GM23338 (cell line): Measurements from ENCODE around the gene TTC39B. TPM values are rescaled to one million over a fixed set of nuclear protein-coding genes. Genes with fewer than 3 reads are reported as not detected.
A peak's percentile ranks its signal among the peaks of the same experiment; 100 is the strongest.

Experiments used
- ATAC-seq: fragments of 200-7000 bp; cut with Tn5 transposase; 3 replicates; pipeline ENCODE4 v1.9.1; 2020
- DNase-seq: peaks from one replicate; pipeline ENCODE4 v3.0.0-alpha.2; 2015; ENCODE audit warnings: low spot score
- H2AFZ ChIP-seq: fragments of 200-600 bp; sonication (generic); 2 replicates; pipeline ENCODE4 v1.8.0; 2016; ENCODE audit warnings: antibody characterized with exemption, mild to moderate bottlenecking, moderate library complexity
- H3F3A ChIP-seq: fragments of 200-600 bp; sonication (generic); replicated peaks from 2 replicates; pipeline ENCODE4 v1.8.0; 2017; ENCODE audit warnings: antibody characterized with exemption, mixed run types, low read depth
- H3K27ac ChIP-seq: fragments of 200-600 bp; sonication (generic); 2 replicates; pipeline ENCODE4 v1.6.1; 2016; ENCODE audit warnings: low read depth
- H3K27me3 ChIP-seq: fragments of 200-600 bp; sonication (generic); 2 replicates; pipeline ENCODE4 v1.8.0; 2016; ENCODE audit warnings: mild to moderate bottlenecking, mixed run types, moderate library complexity; ENCODE audit not compliant: insufficient read depth
- H3K36me3 ChIP-seq: fragments of 200-600 bp; sonication (generic); 2 replicates; pipeline ENCODE4 v1.8.0; 2016; ENCODE audit warnings: mild to moderate bottlenecking; ENCODE audit not compliant: insufficient read depth
- H3K4me1 ChIP-seq: fragments of 200-600 bp; sonication (generic); 2 replicates; pipeline ENCODE4 v1.8.0; 2016; ENCODE audit warnings: mild to moderate bottlenecking, moderate library complexity; ENCODE audit not compliant: insufficient read depth
- H3K4me2 ChIP-seq: fragments of 200-600 bp; sonication (generic); 2 replicates; pipeline ENCODE4 v1.7.1; 2017; ENCODE audit warnings: mixed run types
- H3K4me3 ChIP-seq: fragments of 200-600 bp; sonication (generic); 2 replicates; pipeline ENCODE4 v1.6.1; 2016; ENCODE audit warnings: mixed run types
- H3K79me2 ChIP-seq: fragments of 200-600 bp; sonication (generic); replicated peaks from 2 replicates; pipeline ENCODE4 v1.8.0; 2017; ENCODE audit warnings: mild to moderate bottlenecking; ENCODE audit not compliant: insufficient read depth
- H3K9me2 ChIP-seq: fragments of 200-600 bp; sonication (generic); 2 replicates; pipeline ENCODE4 v1.8.0; 2017; ENCODE audit not compliant: insufficient read depth
- H4K20me1 ChIP-seq: fragments of 200-600 bp; sonication (generic); replicated peaks from 2 replicates; pipeline ENCODE4 v1.8.0; 2017; ENCODE audit warnings: mild to moderate bottlenecking; ENCODE audit not compliant: insufficient read depth
- H3K27ac Mint-ChIP-seq: 2 replicates; pipeline ENCODE4 v1.8.0; 2020; ENCODE audit warnings: inconsistent platforms, mild to moderate bottlenecking, moderate library complexity, mixed read lengths
- H3K27me3 Mint-ChIP-seq: 3 replicates; pipeline ENCODE4 v1.8.0; 2022; ENCODE audit warnings: low read depth, mild to moderate bottlenecking, moderate library complexity, mixed read lengths, inconsistent platforms; ENCODE audit not compliant: insufficient read depth, poor library complexity
- H3K36me3 Mint-ChIP-seq: 3 replicates; pipeline ENCODE4 v1.8.0; 2021; ENCODE audit warnings: low read depth, mild to moderate bottlenecking, inconsistent platforms, moderate library complexity, mixed read lengths
- H3K4me1 Mint-ChIP-seq: 3 replicates; pipeline ENCODE4 v1.8.0; 2020; ENCODE audit warnings: mild to moderate bottlenecking, inconsistent platforms, mixed read lengths
- H3K4me3 Mint-ChIP-seq: 3 replicates; pipeline ENCODE4 v1.8.0; 2021; ENCODE audit warnings: moderate library complexity, mild to moderate bottlenecking, inconsistent platforms, mixed read lengths
- H3K9me3 Mint-ChIP-seq: 3 replicates; pipeline ENCODE4 v1.8.0; 2020; ENCODE audit warnings: moderate library complexity, mild to moderate bottlenecking, inconsistent platforms, mixed read lengths
- CREB1 ChIP-seq: fragments of 250-450 bp; sonication (Bioruptor Pico); IDR thresholded peaks from 2 replicates; pipeline ENCODE4 v1.5.0; 2020; ENCODE audit warnings: low read depth, mild to moderate bottlenecking, moderate library complexity
- CTCF ChIP-seq, 2 experiments: fragments of 200-600 bp in 1 of 2; sonication (generic) in 1 of 2; conservative IDR thresholded peaks; 2 replicates each; pipeline versions ENCODE4 v1.5.1 to v1.6.1; 2016 to 2017; ENCODE audit warnings: antibody characterized with exemption in 2 of 2, low read depth in 2 of 2, mild to moderate bottlenecking in 2 of 2, moderate library complexity in 1 of 2
- ETS1 ChIP-seq: IDR thresholded peaks from 2 replicates; pipeline ENCODE4 v1.6.1; 2016; ENCODE audit warnings: antibody characterized with exemption
- JUNB ChIP-seq: IDR thresholded peaks from one replicate; pipeline ENCODE4 v1.6.1; 2016; ENCODE audit warnings: antibody characterized with exemption; ENCODE audit not compliant: unreplicated experiment
- NANOG ChIP-seq: IDR thresholded peaks from 2 replicates; pipeline ENCODE4 v1.6.1; 2016; ENCODE audit warnings: antibody characterized with exemption, borderline replicate concordance
- REST ChIP-seq: IDR thresholded peaks from one replicate; pipeline ENCODE4 v1.6.1; 2018; ENCODE audit warnings: antibody characterized with exemption; ENCODE audit not compliant: unreplicated experiment
- STAT1 ChIP-seq: IDR thresholded peaks from one replicate; pipeline ENCODE4 v1.6.1; 2016; ENCODE audit warnings: antibody characterized with exemption; ENCODE audit not compliant: unreplicated experiment
- ZNF331 ChIP-seq: fragments of 250-450 bp; sonication (Bioruptor Pico); IDR thresholded peaks from 2 replicates; pipeline ENCODE4 v1.5.0; 2020; ENCODE audit warnings: low read depth, mild to moderate bottlenecking, moderate library complexity
- ZNF462 ChIP-seq: fragments of 250-450 bp; sonication (Bioruptor Pico); IDR thresholded peaks from 2 replicates; pipeline ENCODE4 v1.5.0; 2020; ENCODE audit warnings: mild to moderate bottlenecking, moderate library complexity
- polyA plus RNA-seq: library from polyadenylated mRNA; unstranded; fragments of >200 nt; fragmentation: Nextera tagmentation; extraction: Ambion mirVana; gene quantifications from 2 replicates; pipeline ENCODE4 v1.2.1, GENCODE V29; 2016
- total RNA-seq: library from RNA; depleted of rRNA; stranded (reverse); fragments of >200 nt; shearing (Covaris generic); gene quantifications from 2 replicates; pipeline ENCODE4 v1.2.3, GENCODE V29; 2014

Gene TTC39B
- total and polyA plus RNA-seq, 2 experiments from 2014 or later = 2.8 to 11.1 TPM

- Histone ChIP-seq H3K27ac (no peak overlapping the region), H4K20me1 (no peaks in the 10 kb centered on the region; the same call in 1 of the 2 replicates), H3K79me2 (no peaks in the 10 kb centered on the region), H3K27me3 (no peaks in the 10 kb centered on the region), H3K4me3 (no peak overlapping the region), H3K4me1 (peaks cover 6% of the 10 kb centered on the region; the same call in 1 of the 2 replicates), H3K4me2 (no peak overlapping the region), H3K9me2 (peaks cover 6% of the 10 kb centered on the region), H3K36me3 (no peaks in the 10 kb centered on the region), H2AFZ (no peak overlapping the region), H3F3A (no peaks in the 10 kb centered on the region)
- H3K36me3 Mint-ChIP-seq = no peaks in the 10 kb centered on the region
- no peak for ATAC-seq
- peaks cover 3% of the 10 kb centered on the region; the same call in 2 of the 3 replicates for H3K4me1 Mint-ChIP-seq
- TF ChIP-seq ZNF331 (CRISPR knock-in tag) = no peak
- no peak overlapping the region for H3K4me3 Mint-ChIP-seq
- no peak overlapping the region for H3K27ac Mint-ChIP-seq
- H3K27me3 Mint-ChIP-seq = peaks cover 3% of the 10 kb centered on the region
- no peak for DNase-seq
- H3K9me3 Mint-ChIP-seq = no peaks in the 10 kb centered on the region; the same call in 2 of the 3 replicates
Observed at GRCh38 chr9:15218994-15219393, 88.0 kb downstream of the TTC39B start.

- no peaks in the 10 kb centered on the region for H3K9me3 Mint-ChIP-seq
- Histone ChIP-seq H3F3A (no peaks in the 10 kb centered on the region), H4K20me1 (no peaks in the 10 kb centered on the region), H3K4me2 (no peak overlapping the region), H3K79me2 (no peaks in the 10 kb centered on the region), H3K9me2 (peaks cover 6% of the 10 kb centered on the region), H3K4me1 (peaks cover 12% of the 10 kb centered on the region), H3K27ac (no peak overlapping the region), H3K27me3 (no peaks in the 10 kb centered on the region), H3K4me3 (no peak overlapping the region), H2AFZ (no peak overlapping the region), H3K36me3 (no peaks in the 10 kb centered on the region)
- ATAC-seq (no peak), DNase-seq (no peak)
- H3K27me3 Mint-ChIP-seq = peaks cover 3% of the 10 kb centered on the region
- peaks cover 21% of the 10 kb centered on the region for H3K4me1 Mint-ChIP-seq
- H3K4me3 Mint-ChIP-seq = no peak overlapping the region
- peaks cover 6% of the 10 kb centered on the region; the same call in 2 of the 3 replicates for H3K36me3 Mint-ChIP-seq
- peak overlapping the region; percentile 17; the same call in 1 of the 2 replicates for H3K27ac Mint-ChIP-seq
- no peak for TF ChIP-seq ETS1
- no peak for TF ChIP-seq JUNB
- no peak for TF ChIP-seq STAT1
- no peak for TF ChIP-seq REST
- TF ChIP-seq CTCF (conservative IDR thresholded peaks at IDR 0.05; ENCODE audit: low read depth in 2 of 2) = no peak
- no peak for TF ChIP-seq NANOG
- TF ChIP-seq ZNF462 (CRISPR knock-in tag) = no peak
- TF ChIP-seq CREB1 (CRISPR knock-in tag) = no peak
- TF ChIP-seq ZNF331 (CRISPR knock-in tag) = no peak
Observed at GRCh38 chr9:15213249-15213648, 93.8 kb downstream of the TTC39B start.
